Lung (tissue), 12 donors: Measurements from ENCODE around the gene CACNA1A. TPM values are rescaled to one million over a fixed set of nuclear protein-coding genes. Genes with fewer than 3 reads are reported as not detected.

Experiments
- ATAC-seq: fragments of 200-7000 bp; cut with Tn5 transposase; one replicate; pipeline ENCODE4 v1.9.1; 2020; ENCODE audit warnings: moderate number of reproducible peaks; ENCODE audit not compliant: insufficient read depth, low FRiP score
- DNase-seq, 3 donors: peaks; one replicate each; pipeline ENCODE4 v3.0.0-alpha.2; 2013 to 2017
- H3K27ac ChIP-seq, 2 donors: one replicate each; pipeline ENCODE4 v1.5.1; 2013; ENCODE audit warnings: mild to moderate bottlenecking in 2 of 2, moderate library complexity in 2 of 2, control low read depth in 1 of 2, inconsistent platforms in 1 of 2, low read depth in 1 of 2, low read length in 1 of 2
- H3K27me3 ChIP-seq, 3 donors: one replicate each; pipeline ENCODE4 v1.5.1; 2013; ENCODE audit warnings: low read length in 2 of 3; ENCODE audit not compliant: control insufficient read depth in 3 of 3, insufficient read depth in 3 of 3
- H3K36me3 ChIP-seq, 4 donors: one replicate each; pipeline ENCODE4 v1.5.1; 2013; ENCODE audit warnings: low read length in 4 of 4, mild to moderate bottlenecking in 1 of 4, moderate library complexity in 1 of 4; ENCODE audit not compliant: control insufficient read depth in 4 of 4, insufficient read depth in 4 of 4
- H3K4me1 ChIP-seq, 5 donors: one replicate each; pipeline ENCODE4 v1.5.1; 2013; ENCODE audit warnings: low read length in 5 of 5, mild to moderate bottlenecking in 2 of 5, moderate library complexity in 1 of 5; ENCODE audit not compliant: control insufficient read depth in 5 of 5, insufficient read depth in 5 of 5
- H3K4me3 ChIP-seq: one replicate; pipeline ENCODE4 v1.5.1; 2013; ENCODE audit warnings: mild to moderate bottlenecking, control low read depth, moderate library complexity
- H3K9ac ChIP-seq, 2 donors: one replicate each; pipeline ENCODE4 v1.5.1; 2013; ENCODE audit warnings: low read length in 2 of 2, control low read depth in 1 of 2; ENCODE audit not compliant: insufficient read depth in 1 of 2
- H3K9me3 ChIP-seq, 4 donors: one replicate each; pipeline ENCODE4 v1.5.1; 2013; ENCODE audit warnings: low read length in 3 of 4, mild to moderate bottlenecking in 1 of 4, moderate library complexity in 1 of 4; ENCODE audit not compliant: control insufficient read depth in 4 of 4, insufficient read depth in 3 of 4
- CTCF ChIP-seq: IDR thresholded peaks from 2 replicates; pipeline ENCODE4 v1.5.1; 2012; ENCODE audit warnings: mild to moderate bottlenecking; ENCODE audit errors: control extremely low read depth, extremely low read depth
- WGBS, 2 donors: extraction: QIAGEN DNeasy Blood & Tissue Kit; methylation state at CpG; one replicate each; pipeline ENCODE4 v1.1.7; 2013; 5-methylcytosine and 5-hydroxymethylcytosine counted together
- polyA plus RNA-seq, 2 donors: library from polyadenylated mRNA; stranded (reverse); fragments of 200-250 nt; gene quantifications; one replicate each; pipeline ENCODE4 v1.2.1, GENCODE V29; 2013
- total RNA-seq, 2 donors: library from RNA; depleted of rRNA in 1 of 2; stranded (reverse); fragments of >200 nt in 1 of 2; gene quantifications; one replicate each; pipeline ENCODE4 v1.2.1, GENCODE V29; 2014 to 2021
- donor health status: control.
- donor health status: control.
- donor health status: Bipolar disorder and iron deficiency.
- donor health status: healthy.
- donor health status: DM: yes; HTN: yes; CAD: no.

The CACNA1A gene
- total and polyA plus RNA-seq, 4 donors, result 0.27 to 1.00 (median 0.75) TPM

GRCh38 chr19:13400296-13400695 is 106.0 kb downstream of the CACNA1A start:
- Histone ChIP-seq H3K27me3 (no peaks in the 10 kb centered on the region), H3K9me3 (peaks cover 0 to 16% (median 3%) of the 10 kb centered on the region in 4 donors), H3K9ac (no peak overlapping the region), H3K27ac (no peak overlapping the region), H3K4me1 (peaks cover 0 to 2% (median 0%) of the 10 kb centered on the region in 5 donors), H3K4me3 (no peak overlapping the region), H3K36me3 (no peaks in the 10 kb centered on the region)
- no peak for ATAC-seq
- DNase-seq, result no peak
- no peak for TF ChIP-seq CTCF

GRCh38 chr19:13399746-13400145 is 106.5 kb downstream of the CACNA1A start:
- H3K9ac ChIP-seq, result no peak overlapping the region
- H3K27me3 ChIP-seq, result no peaks in the 10 kb centered on the region
- TF ChIP-seq CTCF, result no peak
- H3K4me1 ChIP-seq, result peaks cover 0 to 2% (median 0%) of the 10 kb centered on the region in 5 donors
- no peak for ATAC-seq
- H3K27ac ChIP-seq, result no peak overlapping the region
- no peaks in the 10 kb centered on the region for H3K36me3 ChIP-seq
- H3K4me3 ChIP-seq, result no peak overlapping the region
- WGBS, 2 donors, result 74 to 84% methylated on average over 5 of the region's 5 CpGs
- H3K9me3 ChIP-seq, result peaks cover 0 to 16% (median 3%) of the 10 kb centered on the region in 4 donors
- no peak for DNase-seq

GRCh38 chr19:13398780-13399726 is 107.2 kb downstream of the CACNA1A start:
- peaks cover 0 to 2% (median 0%) of the 10 kb centered on the region in 5 donors for H3K4me1 ChIP-seq
- no peaks in the 10 kb centered on the region for H3K27me3 ChIP-seq
- WGBS, 2 donors, result 61 to 67% methylated on average over 10 of the region's 10 CpGs
- H3K36me3 ChIP-seq, result no peaks in the 10 kb centered on the region
- peaks cover 0 to 16% (median 3%) of the 10 kb centered on the region in 4 donors for H3K9me3 ChIP-seq
- no peak overlapping the region for H3K27ac ChIP-seq
- no peak overlapping the region for H3K9ac ChIP-seq
- no peak for ATAC-seq
- no peak for TF ChIP-seq CTCF
- DNase-seq, result no peak
- H3K4me3 ChIP-seq, result no peak overlapping the region
